Measurements from ENCODE around the gene ATXN2.

Gene ATXN2

DNA sequence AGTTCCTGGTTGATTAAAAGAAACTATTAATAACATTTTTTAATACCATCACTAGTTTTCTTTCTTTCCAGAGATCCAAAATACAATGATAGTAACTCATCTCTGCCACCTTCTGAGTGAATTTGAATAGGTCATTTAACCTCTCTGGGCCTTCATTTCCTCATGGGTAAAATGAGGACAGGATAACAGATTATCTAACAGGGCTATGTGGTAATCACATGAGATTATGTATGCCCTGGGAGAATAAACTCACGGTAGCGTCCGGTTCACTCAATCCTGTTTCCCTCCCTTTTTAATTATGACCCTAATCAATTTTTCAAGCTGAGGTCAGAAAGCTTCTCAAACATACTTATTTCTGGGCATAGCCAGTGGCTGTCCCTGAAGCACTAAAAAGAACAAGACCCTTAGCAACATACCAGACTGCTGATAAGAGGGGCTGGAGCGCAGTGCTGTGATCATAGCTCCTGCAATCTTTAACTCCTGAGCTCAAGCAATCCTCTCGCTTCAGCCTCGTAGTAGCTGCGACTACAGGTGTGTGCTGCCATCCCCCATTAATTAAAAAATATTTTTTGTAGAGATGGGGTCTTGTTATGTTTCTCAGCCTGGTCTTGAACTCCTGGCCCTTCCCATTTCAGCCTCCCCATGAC, 24.2 kb downstream of the ATXN2 start:
- no CpG with 5 or more reads among the region's 7 CpGs for WGBS, 2 donors (ENCODE audit: extremely low coverage in 2 of 2, insufficient read length in 2 of 2, insufficient replicate concordance in 1 of 2)
- Histone ChIP-seq H3K4me1 (ENCODE audit: control insufficient read depth in 2 of 2, insufficient read depth in 1 of 2, low read depth in 1 of 2, low read length in 2 of 2) (no peaks in the 10 kb centered on the region), H3K9me3 (replicated peaks in 1 of 2; ENCODE audit: control insufficient read depth in 2 of 2, insufficient read depth in 1 of 2, low read depth in 1 of 2, low read length in 2 of 2) (no peaks in the 10 kb centered on the region), H3K27ac (replicated peaks; ENCODE audit: low read length) (no peak overlapping the region), H3K23ac (ENCODE audit: low read depth, low read length, poor library complexity) (no peak overlapping the region), H4K91ac (ENCODE audit: low read depth, low read length, poor library complexity) (no peak overlapping the region), H3K4me3 (ENCODE audit: low read length in 2 of 2) (no peak overlapping the region), H4K8ac (ENCODE audit: low read depth, low read length) (no peak overlapping the region), H3K79me1 (ENCODE audit: low read depth, low read length) (peaks cover 7% of the 10 kb centered on the region), H2BK12ac (ENCODE audit: low read length) (no peak overlapping the region), H2AK5ac (ENCODE audit: low read depth, low read length) (no peak overlapping the region), H2AFZ (ENCODE audit: low read length) (no peak overlapping the region), H3K36me3 (replicated peaks in 1 of 2; ENCODE audit: control insufficient read depth in 2 of 2, insufficient read depth in 2 of 2, low read length in 2 of 2) (peaks cover 2 to 12% of the 10 kb centered on the region in 2 donors), H3K14ac (ENCODE audit: low read length) (no peak overlapping the region), H3K9ac (ENCODE audit: low read depth, low read length, poor library complexity) (no peak overlapping the region), H3K4me2 (ENCODE audit: insufficient read depth, low read length, poor library complexity, severe bottlenecking) (no peak overlapping the region), H2BK5ac (ENCODE audit: low read length) (no peak overlapping the region), H3K27me3 (ENCODE audit: control insufficient read depth in 3 of 3, insufficient read depth in 3 of 3, low read depth in 1 of 3, low read length in 3 of 3) (no peaks in the 10 kb centered on the region), H2BK120ac (ENCODE audit: low read depth, low read length) (no peak overlapping the region), H3K4ac (ENCODE audit: low read length) (no peak overlapping the region), H3K18ac (ENCODE audit: low read length) (no peak overlapping the region), H2BK15ac (ENCODE audit: low read length) (no peak overlapping the region)
- DNase-seq (ENCODE audit: low spot score): no peak

DNA sequence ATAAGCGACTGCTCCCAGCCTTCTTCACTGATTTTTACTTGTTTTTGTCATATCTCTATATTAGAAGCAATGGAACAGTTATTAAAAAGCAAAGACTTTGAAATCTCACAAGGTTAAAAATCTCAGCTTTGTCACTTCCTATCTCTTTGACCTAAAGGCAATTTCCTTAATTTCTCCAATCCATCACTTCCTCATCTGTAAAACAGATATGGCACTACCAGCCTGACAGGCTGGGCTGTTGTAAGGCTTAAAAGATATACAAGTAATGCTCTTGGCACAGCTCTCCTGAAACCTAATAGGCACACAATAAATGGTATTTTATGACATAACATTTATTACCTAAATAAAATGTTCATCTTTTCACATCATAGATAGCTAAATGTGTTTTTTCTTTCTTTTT, 25.6 kb downstream of the ATXN2 start:
- H3K27ac ChIP-seq (replicated peaks; ENCODE audit: low read length): no peak overlapping the region
- no peak overlapping the region for H3K4me3 ChIP-seq (ENCODE audit: low read length in 2 of 2)
- H3K79me1 ChIP-seq (ENCODE audit: low read depth, low read length): peaks cover 6% of the 10 kb centered on the region
- no peaks in the 10 kb centered on the region for H3K27me3 ChIP-seq (ENCODE audit: control insufficient read depth in 3 of 3, insufficient read depth in 3 of 3, low read depth in 1 of 3, low read length in 3 of 3)
- no peak overlapping the region for H4K8ac ChIP-seq (ENCODE audit: low read depth, low read length)
- no peak overlapping the region for H3K4ac ChIP-seq (ENCODE audit: low read length)
- no peak overlapping the region for H2BK120ac ChIP-seq (ENCODE audit: low read depth, low read length)
- H3K4me1 ChIP-seq (ENCODE audit: control insufficient read depth in 2 of 2, insufficient read depth in 1 of 2, low read depth in 1 of 2, low read length in 2 of 2): no peaks in the 10 kb centered on the region
- no peak overlapping the region for H3K9ac ChIP-seq (ENCODE audit: low read depth, low read length, poor library complexity)
- no peaks in the 10 kb centered on the region for H3K9me3 ChIP-seq (replicated peaks in 1 of 2; ENCODE audit: control insufficient read depth in 2 of 2, insufficient read depth in 1 of 2, low read depth in 1 of 2, low read length in 2 of 2)
- H3K36me3 ChIP-seq (replicated peaks in 1 of 2; ENCODE audit: control insufficient read depth in 2 of 2, insufficient read depth in 2 of 2, low read length in 2 of 2): peaks cover 0 to 12% of the 10 kb centered on the region in 2 donors
- no peak overlapping the region for H3K4me2 ChIP-seq (ENCODE audit: insufficient read depth, low read length, poor library complexity, severe bottlenecking)
- no peak overlapping the region for H2AFZ ChIP-seq (ENCODE audit: low read length)
- H2AK5ac ChIP-seq (ENCODE audit: low read depth, low read length): no peak overlapping the region
- H2BK15ac ChIP-seq (ENCODE audit: low read length): no peak overlapping the region
- H4K91ac ChIP-seq (ENCODE audit: low read depth, low read length, poor library complexity): no peak overlapping the region
- no peak overlapping the region for H2BK5ac ChIP-seq (ENCODE audit: low read length)
- WGBS, 2 donors (ENCODE audit: extremely low coverage in 2 of 2, insufficient read length in 2 of 2, insufficient replicate concordance in 1 of 2): no CpG with 5 or more reads among the region's 1 CpG
- no peak for DNase-seq (ENCODE audit: low spot score)
- H2BK12ac ChIP-seq (ENCODE audit: low read length): no peak overlapping the region
- no peak overlapping the region for H3K14ac ChIP-seq (ENCODE audit: low read length)
- no peak overlapping the region for H3K23ac ChIP-seq (ENCODE audit: low read depth, low read length, poor library complexity)
- no peak overlapping the region for H3K18ac ChIP-seq (ENCODE audit: low read length)

DNA sequence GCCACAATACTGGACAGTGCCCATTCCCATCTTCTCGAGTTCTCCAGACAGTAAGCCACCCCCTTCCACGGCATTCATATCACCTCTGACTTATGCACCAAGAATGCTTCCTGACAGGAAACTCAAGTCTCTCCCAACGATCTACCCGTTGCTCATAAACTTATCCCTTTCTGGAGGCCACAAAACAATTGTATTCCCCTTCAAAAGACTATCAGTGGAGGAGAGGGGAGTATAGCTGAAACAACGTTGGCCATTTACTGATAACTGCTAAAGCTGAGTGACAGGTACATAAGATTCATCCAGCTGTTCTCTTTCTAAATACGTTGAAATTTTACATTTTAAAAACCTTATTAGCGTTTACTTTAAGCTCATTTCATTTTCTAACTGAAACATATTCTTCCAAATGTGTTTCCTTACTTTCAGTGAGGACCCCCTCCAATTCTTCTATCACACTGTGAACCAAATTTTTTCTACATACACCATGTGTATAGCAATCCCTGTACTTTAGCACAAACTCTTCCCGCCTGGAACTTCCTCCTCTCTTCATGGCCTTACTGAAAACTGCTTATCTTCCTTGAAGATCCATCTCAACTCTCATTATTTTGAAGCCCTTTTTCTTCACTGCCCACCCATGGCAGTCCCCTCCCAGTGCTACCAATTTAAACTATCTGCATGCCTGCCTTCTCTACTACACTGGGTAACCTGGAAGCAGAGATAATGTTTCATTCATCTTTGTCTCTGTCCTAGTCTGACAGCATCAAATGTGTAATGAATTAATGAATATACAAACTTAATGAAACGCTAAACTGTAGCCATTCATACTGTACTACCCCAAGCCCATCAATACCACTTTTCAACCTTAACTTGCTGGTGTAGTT, 28.8 kb downstream of the ATXN2 start:
- H3K27ac ChIP-seq (replicated peaks; ENCODE audit: low read length): no peak overlapping the region
- no peak overlapping the region for H2BK5ac ChIP-seq (ENCODE audit: low read length)
- H2BK12ac ChIP-seq (ENCODE audit: low read length): no peak overlapping the region
- WGBS, 2 donors (ENCODE audit: extremely low coverage in 2 of 2, insufficient read length in 2 of 2, insufficient replicate concordance in 1 of 2): no CpG with 5 or more reads among the region's 9 CpGs
- H3K9me3 ChIP-seq (replicated peaks in 1 of 2; ENCODE audit: control insufficient read depth in 2 of 2, insufficient read depth in 1 of 2, low read depth in 1 of 2, low read length in 2 of 2): no peaks in the 10 kb centered on the region
- H3K4me3 ChIP-seq (ENCODE audit: low read length in 2 of 2): no peak overlapping the region
- H3K18ac ChIP-seq (ENCODE audit: low read length): no peak overlapping the region
- H3K36me3 ChIP-seq (replicated peaks in 1 of 2; ENCODE audit: control insufficient read depth in 2 of 2, insufficient read depth in 2 of 2, low read length in 2 of 2): peaks cover 0 to 14% of the 10 kb centered on the region in 2 donors
- H4K8ac ChIP-seq (ENCODE audit: low read depth, low read length): no peak overlapping the region
- H3K9ac ChIP-seq (ENCODE audit: low read depth, low read length, poor library complexity): no peak overlapping the region
- H2BK120ac ChIP-seq (ENCODE audit: low read depth, low read length): no peak overlapping the region
- DNase-seq (ENCODE audit: low spot score): no peak
- H3K4me1 ChIP-seq (ENCODE audit: control insufficient read depth in 2 of 2, insufficient read depth in 1 of 2, low read depth in 1 of 2, low read length in 2 of 2): no peaks in the 10 kb centered on the region
- no peak overlapping the region for H3K14ac ChIP-seq (ENCODE audit: low read length)
- H4K91ac ChIP-seq (ENCODE audit: low read depth, low read length, poor library complexity): no peak overlapping the region
- H2BK15ac ChIP-seq (ENCODE audit: low read length): no peak overlapping the region
- H3K79me1 ChIP-seq (ENCODE audit: low read depth, low read length): peaks cover 6% of the 10 kb centered on the region
- H2AFZ ChIP-seq (ENCODE audit: low read length): no peak overlapping the region
- no peak overlapping the region for H3K4me2 ChIP-seq (ENCODE audit: insufficient read depth, low read length, poor library complexity, severe bottlenecking)
- no peak overlapping the region for H3K23ac ChIP-seq (ENCODE audit: low read depth, low read length, poor library complexity)
- H3K27me3 ChIP-seq (ENCODE audit: control insufficient read depth in 3 of 3, insufficient read depth in 3 of 3, low read depth in 1 of 3, low read length in 3 of 3): no peaks in the 10 kb centered on the region
- H2AK5ac ChIP-seq (ENCODE audit: low read depth, low read length): no peak overlapping the region
- H3K4ac ChIP-seq (ENCODE audit: low read length): no peak overlapping the region

DNA sequence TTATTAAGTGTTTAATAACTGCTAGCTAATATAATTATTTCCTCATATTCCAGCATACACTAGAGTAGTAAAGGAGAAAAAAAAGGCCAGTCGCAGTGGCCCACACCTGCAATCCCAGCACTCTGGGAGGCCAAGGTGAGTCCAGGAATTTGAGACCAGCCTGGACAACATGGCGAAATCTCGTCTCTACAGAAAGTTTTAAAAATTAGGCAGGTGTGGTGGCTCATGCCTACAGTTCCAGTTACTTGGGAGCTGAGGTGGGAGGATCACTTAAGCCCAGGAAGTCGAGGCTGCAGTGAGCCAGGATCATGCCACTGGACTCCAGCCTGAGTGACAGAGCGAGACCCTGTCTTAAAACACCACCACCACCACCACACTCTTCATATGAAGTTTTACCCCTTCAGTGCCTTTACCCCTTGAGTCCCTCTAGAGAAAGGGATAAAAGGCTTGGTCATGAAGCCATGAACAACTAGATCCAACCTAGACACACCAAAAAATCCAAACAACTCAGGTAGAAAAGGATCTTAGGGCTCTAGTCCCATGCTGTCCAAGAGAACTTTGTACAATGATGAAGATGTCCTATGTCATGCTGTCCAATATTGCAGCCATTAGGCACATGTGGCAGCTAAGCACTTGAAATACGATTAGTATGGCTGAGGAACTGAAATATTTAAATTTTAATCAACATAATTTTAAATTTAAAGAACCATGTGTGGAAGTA, 29.6 kb downstream of the ATXN2 start:
- Histone ChIP-seq H3K4me3 (ENCODE audit: low read length in 2 of 2) (peak overlapping the region in 1 of 2 donors; percentile 60), H4K91ac (ENCODE audit: low read depth, low read length, poor library complexity) (no peak overlapping the region), H3K23ac (ENCODE audit: low read depth, low read length, poor library complexity) (no peak overlapping the region), H2BK15ac (ENCODE audit: low read length) (no peak overlapping the region), H3K9me3 (replicated peaks in 1 of 2; ENCODE audit: control insufficient read depth in 2 of 2, insufficient read depth in 1 of 2, low read depth in 1 of 2, low read length in 2 of 2) (no peaks in the 10 kb centered on the region), H2AK5ac (ENCODE audit: low read depth, low read length) (no peak overlapping the region), H3K4me1 (ENCODE audit: control insufficient read depth in 2 of 2, insufficient read depth in 1 of 2, low read depth in 1 of 2, low read length in 2 of 2) (no peaks in the 10 kb centered on the region), H2BK5ac (ENCODE audit: low read length) (no peak overlapping the region), H3K9ac (ENCODE audit: low read depth, low read length, poor library complexity) (no peak overlapping the region), H3K27me3 (ENCODE audit: control insufficient read depth in 3 of 3, insufficient read depth in 3 of 3, low read depth in 1 of 3, low read length in 3 of 3) (no peaks in the 10 kb centered on the region), H4K8ac (ENCODE audit: low read depth, low read length) (no peak overlapping the region), H3K36me3 (replicated peaks in 1 of 2; ENCODE audit: control insufficient read depth in 2 of 2, insufficient read depth in 2 of 2, low read length in 2 of 2) (peaks cover 0 to 20% of the 10 kb centered on the region in 2 donors), H3K4me2 (ENCODE audit: insufficient read depth, low read length, poor library complexity, severe bottlenecking) (no peak overlapping the region), H3K27ac (replicated peaks; ENCODE audit: low read length) (no peak overlapping the region), H3K18ac (ENCODE audit: low read length) (no peak overlapping the region), H3K14ac (ENCODE audit: low read length) (no peak overlapping the region), H2BK120ac (ENCODE audit: low read depth, low read length) (no peak overlapping the region), H3K79me1 (ENCODE audit: low read depth, low read length) (peaks cover 6% of the 10 kb centered on the region), H2BK12ac (ENCODE audit: low read length) (no peak overlapping the region), H3K4ac (ENCODE audit: low read length) (no peak overlapping the region), H2AFZ (ENCODE audit: low read length) (no peak overlapping the region)
- WGBS, 2 donors (ENCODE audit: extremely low coverage in 2 of 2, insufficient read length in 2 of 2, insufficient replicate concordance in 1 of 2): no CpG with 5 or more reads among the region's 6 CpGs
- DNase-seq (ENCODE audit: low spot score): no peak
